H1 (cell line): ENCODE results near the gene MAVS. TPM values are rescaled to one million over a fixed set of nuclear protein-coding genes. Genes with fewer than 3 reads are reported as not detected.

Experiments
- CTCF ChIA-PET: fragments of 300-600 bp; sonication (Branson Sonifier 250); formaldehyde crosslinking; loops from one replicate; lab custom pipeline; 2021; ENCODE audit not compliant: partially characterized antibody; lab: Charles Lee
- POLR2A ChIA-PET: fragments of 300-600 bp; sonication (Branson Sonifier 250); formaldehyde crosslinking; loops from one replicate; lab custom pipeline; 2021; ENCODE audit warnings: inconsistent platforms; ENCODE audit not compliant: partially characterized antibody; lab: Charles Lee
- DNase-seq, 2 experiments: peaks; one replicate each; pipeline versions ENCODE4 v3.0.0 to v3.0.0-alpha.2; 2010 to 2022; ENCODE audit warnings: low spot score in 2 of 2, low read depth in 1 of 2, mixed read lengths in 1 of 2
- FAIRE-seq: peaks from 2 replicates; lab custom pipeline; 2011; peaks lifted over from hg19 to GRCh38; lab: Jason Lieb, UNC
- H2AFZ ChIP-seq: 2 replicates; pipeline ENCODE4 v1.8.1; 2012; ENCODE audit warnings: low read length, inconsistent platforms
- H2AK5ac ChIP-seq: 2 replicates; pipeline ENCODE4 v1.6.1; 2013; ENCODE audit warnings: low read depth, low read length
- H2BK120ac ChIP-seq: replicated peaks from 2 replicates; pipeline ENCODE3; 2013; ENCODE audit warnings: low read depth, low read length, inconsistent platforms
- H2BK12ac ChIP-seq: 2 replicates; pipeline ENCODE4 v1.6.1; 2013; ENCODE audit warnings: low read depth, low read length
- H2BK15ac ChIP-seq: 2 replicates; pipeline ENCODE4 v1.6.1; 2013; ENCODE audit warnings: low read length
- H2BK20ac ChIP-seq: 2 replicates; pipeline ENCODE4 v1.6.1; 2013; ENCODE audit warnings: low read length
- H2BK5ac ChIP-seq: 2 replicates; pipeline ENCODE4 v1.6.1; 2013; ENCODE audit warnings: low read depth, low read length
- H3K14ac ChIP-seq: 2 replicates; pipeline ENCODE4 v1.6.1; 2013; ENCODE audit warnings: inconsistent platforms; ENCODE audit not compliant: insufficient read length
- H3K18ac ChIP-seq: 2 replicates; pipeline ENCODE4 v1.6.1; 2013; ENCODE audit warnings: low read length; ENCODE audit errors: extremely low read depth
- H3K23ac ChIP-seq: 2 replicates; pipeline ENCODE4 v1.6.1; 2013; ENCODE audit warnings: inconsistent platforms; ENCODE audit not compliant: insufficient read length
- H3K23me2 ChIP-seq: 2 replicates; pipeline ENCODE4 v1.6.1; 2013; ENCODE audit warnings: low read depth, low read length
- H3K27ac ChIP-seq: 2 replicates; pipeline ENCODE4 v1.6.1; 2011; ENCODE audit warnings: low read depth, low read length, inconsistent platforms
- H3K27me3 ChIP-seq, 4 experiments: replicated peaks in 1 of 4; 1 replicate in 1 of 4; 2 replicates in 3 of 4; pipeline versions ENCODE4 v1.6.1 to v1.8.1; 2011 to 2013; ENCODE audit warnings: low read length in 3 of 4, mild to moderate bottlenecking in 3 of 4, inconsistent platforms in 2 of 4, mixed read lengths in 2 of 4, moderate library complexity in 1 of 4; ENCODE audit not compliant: control insufficient read depth in 3 of 4, insufficient read depth in 3 of 4; ENCODE audit errors: extremely low read depth in 1 of 4
- H3K36me3 ChIP-seq, 4 experiments: 2 replicates each; pipeline versions ENCODE4 v1.6.1 to v1.8.1; 2011 to 2013; ENCODE audit warnings: mild to moderate bottlenecking in 4 of 4, low read length in 3 of 4, moderate library complexity in 2 of 4, control low read depth in 1 of 4, inconsistent platforms in 1 of 4; ENCODE audit not compliant: insufficient read depth in 4 of 4, control insufficient read depth in 2 of 4
- H3K4ac ChIP-seq: replicated peaks from 2 replicates; pipeline ENCODE3; 2013; ENCODE audit warnings: low read length, low read depth, mixed read lengths, inconsistent platforms; ENCODE audit not compliant: insufficient read length
- H3K4me1 ChIP-seq, 4 experiments: replicated peaks in 1 of 4; 1 replicate in 1 of 4; 2 replicates in 3 of 4; pipeline versions ENCODE4 v1.6.1 to v1.8.1; 2011 to 2013; ENCODE audit warnings: low read length in 3 of 4, inconsistent platforms in 2 of 4, mixed read lengths in 1 of 4; ENCODE audit not compliant: insufficient read depth in 4 of 4, control insufficient read depth in 3 of 4
- H3K4me2 ChIP-seq, 2 experiments: 2 replicates each; pipeline versions ENCODE4 v1.6.1 to v1.8.1; 2011 to 2013; ENCODE audit warnings: low read depth in 2 of 2, low read length in 2 of 2, control low read depth in 1 of 2, inconsistent platforms in 1 of 2, mild to moderate bottlenecking in 1 of 2; ENCODE audit not compliant: insufficient read depth in 1 of 2
- H3K4me3 ChIP-seq, 4 experiments: fragments of 200-600, 300-600 bp in 1 of 4; sonication (generic), shearing (Covaris generic), sonication (Bioruptor Twin) in 1 of 4; 2 replicates each; pipeline versions ENCODE4 v1.5.1 to v1.8.1; 2011 to 2016; ENCODE audit warnings: low read length in 4 of 4, low read depth in 3 of 4, control low read depth in 2 of 4, inconsistent platforms in 2 of 4, mild to moderate bottlenecking in 2 of 4, mixed read lengths in 1 of 4, moderate library complexity in 1 of 4; ENCODE audit not compliant: insufficient read depth in 2 of 4; ENCODE audit errors: extremely low read depth in 1 of 4
- H3K56ac ChIP-seq: replicated peaks from 2 replicates; pipeline ENCODE3; 2013; ENCODE audit warnings: low read depth, mild to moderate bottlenecking, mixed read lengths, low read length, inconsistent platforms; ENCODE audit not compliant: insufficient read length
- H3K79me1 ChIP-seq: 2 replicates; pipeline ENCODE4 v1.6.1; 2013; ENCODE audit warnings: low read depth, low read length, control low read depth
- H3K79me2 ChIP-seq, 2 experiments: 2 replicates each; pipeline versions ENCODE4 v1.6.1 to v1.8.1; 2012 to 2013; ENCODE audit warnings: low read length in 2 of 2, mild to moderate bottlenecking in 2 of 2, inconsistent platforms in 1 of 2; ENCODE audit not compliant: insufficient read depth in 2 of 2, control insufficient read depth in 1 of 2
- H3K9ac ChIP-seq, 4 experiments: replicated peaks in 1 of 4; 1 replicate in 1 of 4; 2 replicates in 3 of 4; pipeline versions ENCODE4 v1.6.1 to v1.8.1; 2011 to 2013; ENCODE audit warnings: low read depth in 3 of 4, low read length in 3 of 4, control low read depth in 2 of 4, mild to moderate bottlenecking in 2 of 4, moderate library complexity in 2 of 4, inconsistent platforms in 1 of 4; ENCODE audit errors: extremely low read depth in 1 of 4
- H3K9me3 ChIP-seq, 2 experiments: 2 replicates each; pipeline versions ENCODE4 v1.6.1 to v1.8.1; 2012 to 2013; ENCODE audit warnings: mild to moderate bottlenecking in 2 of 2, moderate library complexity in 2 of 2, control low read depth in 1 of 2, inconsistent platforms in 1 of 2, low read depth in 1 of 2, low read length in 1 of 2, mixed read lengths in 1 of 2; ENCODE audit not compliant: insufficient read depth in 2 of 2
- H4K20me1 ChIP-seq, 2 experiments: replicated peaks in 1 of 2; 2 replicates each; pipeline versions ENCODE3 to v1.8.1; 2011 to 2013; ENCODE audit warnings: inconsistent platforms in 2 of 2, low read length in 2 of 2, mild to moderate bottlenecking in 1 of 2; ENCODE audit not compliant: insufficient read depth in 2 of 2, control insufficient read depth in 1 of 2
- H4K5ac ChIP-seq: 2 replicates; pipeline ENCODE4 v1.6.1; 2013; ENCODE audit warnings: low read length, low read depth, mixed read lengths, inconsistent platforms; ENCODE audit not compliant: insufficient read length
- H4K8ac ChIP-seq: 2 replicates; pipeline ENCODE4 v1.8.0; 2013; ENCODE audit warnings: mild to moderate bottlenecking, moderate library complexity, low read length, inconsistent platforms; ENCODE audit not compliant: insufficient read depth; ENCODE audit errors: extremely low read depth
- H4K91ac ChIP-seq: replicated peaks from 2 replicates; pipeline ENCODE3; 2013; ENCODE audit warnings: low read length, mixed read lengths, inconsistent platforms; ENCODE audit not compliant: insufficient read length
- BCL11A ChIP-seq, 2 experiments: IDR thresholded peaks; one replicate each; pipeline ENCODE4 v1.6.1; 2011; ENCODE audit warnings: low read depth in 2 of 2, low read length in 2 of 2, mild to moderate bottlenecking in 2 of 2
- CBX5 ChIP-seq: fragments of 300-800, 300-1000 bp; sonication (generic); IDR thresholded peaks from 2 replicates; pipeline ENCODE4 v1.7.1; 2016; ENCODE audit warnings: antibody characterized with exemption, low read length, low read depth
- HDAC2 ChIP-seq, 2 experiments: fragments of 300-600 bp in 1 of 2; sonication (generic) in 1 of 2; IDR thresholded peaks; 2 replicates each; pipeline ENCODE4 v1.6.1; 2011 to 2012; ENCODE audit warnings: low read depth in 2 of 2, low read length in 2 of 2, mild to moderate bottlenecking in 2 of 2, moderate library complexity in 2 of 2, borderline replicate concordance in 1 of 2, inconsistent platforms in 1 of 2
- HDAC6 ChIP-seq: IDR thresholded peaks from one replicate; pipeline ENCODE4 v1.7.1; 2012; ENCODE audit warnings: low read depth, mild to moderate bottlenecking, inconsistent platforms, low read length, moderate library complexity
- PHF8 ChIP-seq: fragments of 200-600 bp; sonication (generic); conservative IDR thresholded peaks from 2 replicates; pipeline ENCODE4 v1.7.1; 2012; ENCODE audit warnings: low read depth, mild to moderate bottlenecking, inconsistent platforms, low read length, moderate library complexity
- SIRT6 ChIP-seq: IDR thresholded peaks from one replicate; pipeline ENCODE4 v1.7.1; 2012; ENCODE audit warnings: low read length, inconsistent platforms
- TBP ChIP-seq: IDR thresholded peaks from 2 replicates; pipeline ENCODE4 v1.6.1; 2011; ENCODE audit warnings: low read depth, low read length, improper control_type of control experiment
- WGBS, 2 experiments: shearing (Covaris generic) in 1 of 2; methylation state at CpG; one replicate each; pipeline versions ENCODE4 v1.1.6 to v1.1.7; 2013 to 2015; ENCODE audit warnings: low lambda C conversion rate in 2 of 2, mixed read lengths in 2 of 2, inconsistent platforms in 1 of 2, low coverage in 1 of 2, missing lambda C conversion rate in 1 of 2; ENCODE audit not compliant: insufficient replicate concordance in 2 of 2, insufficient coverage in 1 of 2, insufficient read length in 1 of 2; ENCODE audit errors: extremely low coverage in 1 of 2, missing lambda C conversion rate in 1 of 2; 5-methylcytosine and 5-hydroxymethylcytosine counted together
- polyA plus RNA-seq, 7 experiments: library from polyadenylated mRNA; depleted of rRNA in 3 of 7; stranded (reverse) in 5 of 7; unstranded in 2 of 7; fragments of >200 nt in 5 of 7; fragments of 200-250 nt in 2 of 7; gene quantifications; 1 replicate in 5 of 7; 2 replicates in 1 of 7; 4 replicates in 1 of 7; pipeline versions ENCODE4 v1.2.1 to v1.2.3, GENCODE V29; 2011 to 2013; ENCODE audit warnings: missing spikeins in 2 of 7, mixed read lengths in 2 of 7
- total RNA-seq: library from RNA; stranded (reverse); fragmentation: NEBNext Ultra II Directional; extraction: Animal tissue kit (Norgen Biotek cat#: 25700); gene quantifications from 2 replicates; pipeline ENCODE4 v1.2.1, GENCODE V29; 2021
- TF ChIP-seq, protein P1 (sequence below), 3 experiments: IDR thresholded peaks; 1 replicate in 2 of 3; 2 replicates in 1 of 3; pipeline versions ENCODE4 v1.5.1 to v1.6.1; 2011; ENCODE audit warnings: low read length in 3 of 3, mild to moderate bottlenecking in 3 of 3, inconsistent platforms in 2 of 3, low read depth in 1 of 3, moderate library complexity in 1 of 3; ENCODE audit not compliant: insufficient read depth in 1 of 3; ENCODE audit errors: control extremely low read depth in 1 of 3
- TF ChIP-seq, protein P2 (sequence below): IDR thresholded peaks from 2 replicates; pipeline ENCODE4 v1.6.1; 2011; ENCODE audit warnings: low read length, improper control_type of control experiment
- TF ChIP-seq, protein P3 (sequence below): IDR thresholded peaks from 2 replicates; pipeline ENCODE4 v1.6.1; 2012; ENCODE audit warnings: inconsistent platforms

Gene MAVS
- total and polyA plus RNA-seq, 2 of the 8 experiments (the other 6 are each of a cell fraction or from before 2014, with no cell fraction given), result 9.9 to 24.3 TPM

DNA sequence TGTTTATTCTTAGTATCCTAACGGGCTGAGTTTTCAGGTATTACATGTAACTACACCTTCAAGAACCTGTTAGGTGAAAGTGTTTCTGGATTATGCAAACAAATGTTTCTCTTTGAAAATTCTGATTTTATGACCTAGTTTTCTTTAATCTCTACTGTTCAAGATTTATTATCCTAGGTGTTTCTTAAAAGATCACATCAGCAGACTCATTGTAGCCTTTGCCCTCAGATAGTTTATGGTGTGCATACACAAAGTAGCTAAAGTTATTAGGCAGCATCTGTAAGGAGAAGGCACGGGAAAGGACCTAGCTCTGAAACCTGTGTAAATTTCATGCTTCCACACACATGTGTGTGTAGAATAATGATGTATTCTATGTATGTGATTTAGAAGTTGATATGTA, 64.2 kb downstream of the MAVS start:
- DNase-seq (no peak), FAIRE-seq (no peak)
- no peaks in the 10 kb centered on the region for H3K27me3 ChIP-seq
- H2BK20ac ChIP-seq, result no peak overlapping the region
- no peak overlapping the region for H3K9ac ChIP-seq
- no peak overlapping the region for H3K18ac ChIP-seq
- H3K23ac ChIP-seq, result no peak overlapping the region
- 89% methylated on average over 2 of the region's 2 CpGs; no CpG with 5 or more reads in 1 of the 2 experiments for WGBS, 2 experiments
- H3K4me1 ChIP-seq, result no peaks in the 10 kb centered on the region
- no peak overlapping the region for H4K5ac ChIP-seq
- H3K4ac ChIP-seq, result no peak overlapping the region
- no peak overlapping the region for H2AFZ ChIP-seq
- no peak overlapping the region for H3K56ac ChIP-seq
- H3K9me3 ChIP-seq, result no peaks in the 10 kb centered on the region
- no peak overlapping the region for H4K91ac ChIP-seq
- H4K8ac ChIP-seq, result no peak overlapping the region
- H2BK5ac ChIP-seq, result no peak overlapping the region
- H3K79me1 ChIP-seq, result peaks cover 7% of the 10 kb centered on the region
- POLR2A ChIA-PET, result interaction anchor here (0.7 to 1.2 kb wide), 3 partner anchors 8 to 19 kb away, joined by 3 read pairs; no protein-coding TSS in a partner anchor
- H2BK12ac ChIP-seq, result no peak overlapping the region
- no peak overlapping the region for H3K27ac ChIP-seq
- H3K36me3 ChIP-seq, result peaks cover 35 to 72% (median 57%) of the 10 kb centered on the region in 4 experiments
- peaks cover 24 to 33% of the 10 kb centered on the region in 2 experiments for H4K20me1 ChIP-seq
- no peak overlapping the region for H2BK15ac ChIP-seq
- no peak overlapping the region for H3K4me2 ChIP-seq
- H2BK120ac ChIP-seq, result no peak overlapping the region
- no peak overlapping the region for H3K4me3 ChIP-seq
- no peak overlapping the region for H3K14ac ChIP-seq
- peaks cover 18 to 98% of the 10 kb centered on the region in 2 experiments for H3K79me2 ChIP-seq
- H3K23me2 ChIP-seq, result no peaks in the 10 kb centered on the region; the same call in 1 of the 2 replicates
- CTCF ChIA-PET, result interaction anchor here (1.4 to 1.5 kb wide), 2 partner anchors 16 to 174 kb away, joined by 3 read pairs; no protein-coding TSS in a partner anchor
- no peak overlapping the region for H2AK5ac ChIP-seq
- TF ChIP-seq HDAC2 (IDR thresholded peaks at IDR 0.05; ENCODE audit: borderline replicate concordance in 1 of 2, low read depth in 2 of 2, low read length in 2 of 2) (no peak), HDAC6 (no peak), TBP (no peak), CBX5 (no peak), BCL11A (IDR thresholded peaks at IDR 0.05; ENCODE audit: low read depth in 2 of 2, low read length in 2 of 2) (no peak), SIRT6 (no peak), PHF8 (no peak)
- TF ChIP-seq, protein P1, sequence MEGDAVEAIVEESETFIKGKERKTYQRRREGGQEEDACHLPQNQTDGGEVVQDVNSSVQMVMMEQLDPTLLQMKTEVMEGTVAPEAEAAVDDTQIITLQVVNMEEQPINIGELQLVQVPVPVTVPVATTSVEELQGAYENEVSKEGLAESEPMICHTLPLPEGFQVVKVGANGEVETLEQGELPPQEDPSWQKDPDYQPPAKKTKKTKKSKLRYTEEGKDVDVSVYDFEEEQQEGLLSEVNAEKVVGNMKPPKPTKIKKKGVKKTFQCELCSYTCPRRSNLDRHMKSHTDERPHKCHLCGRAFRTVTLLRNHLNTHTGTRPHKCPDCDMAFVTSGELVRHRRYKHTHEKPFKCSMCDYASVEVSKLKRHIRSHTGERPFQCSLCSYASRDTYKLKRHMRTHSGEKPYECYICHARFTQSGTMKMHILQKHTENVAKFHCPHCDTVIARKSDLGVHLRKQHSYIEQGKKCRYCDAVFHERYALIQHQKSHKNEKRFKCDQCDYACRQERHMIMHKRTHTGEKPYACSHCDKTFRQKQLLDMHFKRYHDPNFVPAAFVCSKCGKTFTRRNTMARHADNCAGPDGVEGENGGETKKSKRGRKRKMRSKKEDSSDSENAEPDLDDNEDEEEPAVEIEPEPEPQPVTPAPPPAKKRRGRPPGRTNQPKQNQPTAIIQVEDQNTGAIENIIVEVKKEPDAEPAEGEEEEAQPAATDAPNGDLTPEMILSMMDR (IDR thresholded peaks at IDR 0.05; ENCODE audit: control extremely low read depth in 1 of 3, insufficient read depth in 1 of 3, low read depth in 1 of 3, low read length in 3 of 3), result no peak
- TF ChIP-seq, protein P2, sequence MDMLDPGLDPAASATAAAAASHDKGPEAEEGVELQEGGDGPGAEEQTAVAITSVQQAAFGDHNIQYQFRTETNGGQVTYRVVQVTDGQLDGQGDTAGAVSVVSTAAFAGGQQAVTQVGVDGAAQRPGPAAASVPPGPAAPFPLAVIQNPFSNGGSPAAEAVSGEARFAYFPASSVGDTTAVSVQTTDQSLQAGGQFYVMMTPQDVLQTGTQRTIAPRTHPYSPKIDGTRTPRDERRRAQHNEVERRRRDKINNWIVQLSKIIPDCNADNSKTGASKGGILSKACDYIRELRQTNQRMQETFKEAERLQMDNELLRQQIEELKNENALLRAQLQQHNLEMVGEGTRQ, result no peak
- TF ChIP-seq, protein P3, sequence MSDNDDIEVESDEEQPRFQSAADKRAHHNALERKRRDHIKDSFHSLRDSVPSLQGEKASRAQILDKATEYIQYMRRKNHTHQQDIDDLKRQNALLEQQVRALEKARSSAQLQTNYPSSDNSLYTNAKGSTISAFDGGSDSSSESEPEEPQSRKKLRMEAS, result no peak
